K562 treated with DMSO at 1 percent for 24 hours (cell line): ENCODE results near the gene ZNF770. TPM values are rescaled to one million over a fixed set of nuclear protein-coding genes. Genes with fewer than 3 reads are reported as not detected.

ENCODE experiments used
- total RNA-seq: library from RNA; unstranded; fragments of 300-600 nt; gene quantifications from 2 replicates; pipeline ENCODE4 v1.2.3, GENCODE V29; 2022; ENCODE audit warnings: low read depth; ENCODE audit not compliant: insufficient read depth

ZNF770 gene, protein sequence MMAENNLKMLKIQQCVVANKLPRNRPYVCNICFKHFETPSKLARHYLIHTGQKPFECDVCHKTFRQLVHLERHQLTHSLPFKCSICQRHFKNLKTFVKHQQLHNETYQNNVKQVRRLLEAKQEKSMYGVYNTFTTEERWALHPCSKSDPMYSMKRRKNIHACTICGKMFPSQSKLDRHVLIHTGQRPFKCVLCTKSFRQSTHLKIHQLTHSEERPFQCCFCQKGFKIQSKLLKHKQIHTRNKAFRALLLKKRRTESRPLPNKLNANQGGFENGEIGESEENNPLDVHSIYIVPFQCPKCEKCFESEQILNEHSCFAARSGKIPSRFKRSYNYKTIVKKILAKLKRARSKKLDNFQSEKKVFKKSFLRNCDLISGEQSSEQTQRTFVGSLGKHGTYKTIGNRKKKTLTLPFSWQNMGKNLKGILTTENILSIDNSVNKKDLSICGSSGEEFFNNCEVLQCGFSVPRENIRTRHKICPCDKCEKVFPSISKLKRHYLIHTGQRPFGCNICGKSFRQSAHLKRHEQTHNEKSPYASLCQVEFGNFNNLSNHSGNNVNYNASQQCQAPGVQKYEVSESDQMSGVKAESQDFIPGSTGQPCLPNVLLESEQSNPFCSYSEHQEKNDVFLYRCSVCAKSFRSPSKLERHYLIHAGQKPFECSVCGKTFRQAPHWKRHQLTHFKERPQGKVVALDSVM
- 6.1 and 6.7 TPM in 2 replicates for total RNA-seq

DNA sequence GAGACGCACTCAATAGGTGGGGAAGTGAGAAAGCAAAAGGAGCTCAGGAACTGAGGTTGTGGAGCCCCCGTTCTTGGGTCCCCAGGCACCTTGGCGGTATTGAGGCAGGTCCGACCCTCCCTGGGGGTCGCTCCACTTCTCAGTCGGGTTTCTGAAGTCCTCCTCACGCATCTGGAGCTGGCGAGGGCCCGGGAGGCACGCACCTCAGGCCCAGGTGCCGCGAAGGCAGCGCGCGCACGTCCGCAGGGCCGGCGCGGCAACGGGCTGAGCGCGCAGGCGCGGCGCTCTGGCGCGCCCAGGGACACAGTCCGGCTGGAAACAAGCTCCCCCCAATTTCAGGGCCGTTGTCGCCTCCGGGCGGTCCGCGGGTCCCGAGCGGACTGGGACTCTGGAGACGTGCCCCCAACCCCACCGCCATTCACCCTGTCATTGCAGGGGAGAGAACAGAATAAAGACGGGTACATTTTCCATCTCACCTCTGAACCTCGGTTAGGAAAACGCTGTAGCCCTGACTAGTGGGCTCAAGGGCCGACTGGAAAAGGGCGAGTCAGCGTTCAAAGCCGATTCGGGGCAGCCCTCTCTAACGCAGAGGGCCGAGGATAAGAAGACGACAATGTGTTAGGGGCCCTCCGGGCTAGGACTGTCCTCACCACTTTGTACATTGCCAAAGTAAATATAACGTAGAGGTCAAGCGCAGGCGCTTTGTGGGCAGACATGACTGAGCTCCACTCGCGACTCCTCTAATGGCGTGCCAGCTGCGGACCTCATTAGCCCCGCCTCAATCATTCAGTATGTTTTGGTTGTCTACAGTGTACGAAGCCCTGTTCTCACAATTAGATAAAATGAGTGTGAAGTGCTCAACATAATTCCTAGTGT is at the start of gene ZNF770:
Gene ZNF770 (minus strand): TSS at position 261 of the 876 bp plus-strand sequence. CDS start 4,853 bp downstream, outside the sequence.

DNA sequence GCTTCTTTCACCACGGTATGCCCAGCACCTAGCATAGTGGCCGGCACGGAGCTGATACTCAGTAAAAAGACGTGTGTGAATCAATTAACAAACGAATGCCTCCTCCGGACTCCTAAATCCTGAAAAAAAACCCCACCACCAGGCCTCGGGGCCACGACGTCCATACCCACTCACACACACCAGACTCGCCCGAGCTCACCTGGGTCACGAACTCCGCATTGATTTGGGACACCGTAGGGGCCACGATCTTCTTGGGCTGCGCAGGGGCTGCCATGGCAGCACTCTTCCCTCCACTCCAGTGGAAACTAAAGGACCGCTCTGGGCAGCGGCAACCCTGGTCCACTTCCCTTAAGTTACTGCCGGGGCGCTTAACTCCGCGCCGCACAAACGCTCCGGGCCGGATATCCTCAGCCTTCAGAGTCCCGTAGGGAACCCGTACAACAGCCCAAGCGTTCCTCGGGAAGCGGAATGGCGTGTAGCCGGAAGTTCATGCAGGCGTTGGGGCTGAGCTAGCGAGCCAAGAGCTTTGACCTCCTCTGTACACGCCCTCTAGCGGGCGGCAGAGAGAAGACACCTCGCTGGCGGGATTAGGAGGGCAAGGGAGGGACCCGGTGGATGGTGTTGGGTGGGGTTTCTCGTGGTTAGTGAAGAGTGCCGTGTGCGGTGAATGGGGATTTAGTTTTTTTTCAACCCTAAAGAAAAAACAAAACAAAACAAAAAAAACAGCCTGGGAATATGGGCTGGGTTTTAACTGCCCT is 18.6 kb downstream of the ZNF770 start, which contains the start of gene AQR:
Gene AQR (minus strand): TSS at position 403 of the 758 bp plus-strand sequence. CDS start 129 bp downstream, at position 274.

Other genes starting within 250 kb of the ZNF770 start
- not detected in 2 replicates for gene GJD2, start 233.3 kb downstream of the ZNF770 start, total RNA-seq
- gene ACTC1, start 192.7 kb downstream of the ZNF770 start, total RNA-seq, result not detected in 2 replicates
- 8.5 and 9.5 TPM in 2 replicates for gene AQR, start 18.5 kb downstream of the ZNF770 start, total RNA-seq
- gene NANOGP8, start 97.0 kb upstream of the ZNF770 start, total RNA-seq, result not detected in 2 replicates